Measurements from ENCODE around the gene GMPR. TPM values are rescaled to one million over a fixed set of nuclear protein-coding genes. Genes with fewer than 3 reads are reported as not detected.

The GMPR gene
- total and polyA plus RNA-seq, 2 experiments from 2014 or later: 9.4 to 29.6 TPM

DNA sequence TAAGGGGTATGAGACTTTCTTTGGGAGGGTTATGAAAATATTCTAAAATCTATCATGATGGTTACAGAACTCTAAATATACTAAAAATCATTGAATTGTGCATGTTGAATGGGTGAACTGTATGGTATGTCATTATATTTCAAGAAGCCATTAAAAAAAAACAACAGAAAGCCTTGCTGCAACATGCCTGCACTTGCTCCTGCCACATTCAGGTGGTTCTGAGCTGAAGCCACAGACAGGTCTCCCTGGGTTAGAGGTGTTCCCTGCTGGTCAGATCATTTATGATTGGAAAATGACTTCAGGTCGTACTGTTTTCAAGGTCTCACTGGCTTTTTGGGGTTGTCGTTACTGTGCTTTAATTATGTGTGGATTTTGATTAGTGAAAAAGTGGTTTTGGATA is 13.3 kb downstream of the GMPR start:
- Histone ChIP-seq H3K4me1 (ENCODE audit: low read depth) (peaks cover under 1% of the 10 kb centered on the region), H3K9me3 (ENCODE audit: low read depth) (no peaks in the 10 kb centered on the region)
- TF ChIP-seq, protein P1, sequence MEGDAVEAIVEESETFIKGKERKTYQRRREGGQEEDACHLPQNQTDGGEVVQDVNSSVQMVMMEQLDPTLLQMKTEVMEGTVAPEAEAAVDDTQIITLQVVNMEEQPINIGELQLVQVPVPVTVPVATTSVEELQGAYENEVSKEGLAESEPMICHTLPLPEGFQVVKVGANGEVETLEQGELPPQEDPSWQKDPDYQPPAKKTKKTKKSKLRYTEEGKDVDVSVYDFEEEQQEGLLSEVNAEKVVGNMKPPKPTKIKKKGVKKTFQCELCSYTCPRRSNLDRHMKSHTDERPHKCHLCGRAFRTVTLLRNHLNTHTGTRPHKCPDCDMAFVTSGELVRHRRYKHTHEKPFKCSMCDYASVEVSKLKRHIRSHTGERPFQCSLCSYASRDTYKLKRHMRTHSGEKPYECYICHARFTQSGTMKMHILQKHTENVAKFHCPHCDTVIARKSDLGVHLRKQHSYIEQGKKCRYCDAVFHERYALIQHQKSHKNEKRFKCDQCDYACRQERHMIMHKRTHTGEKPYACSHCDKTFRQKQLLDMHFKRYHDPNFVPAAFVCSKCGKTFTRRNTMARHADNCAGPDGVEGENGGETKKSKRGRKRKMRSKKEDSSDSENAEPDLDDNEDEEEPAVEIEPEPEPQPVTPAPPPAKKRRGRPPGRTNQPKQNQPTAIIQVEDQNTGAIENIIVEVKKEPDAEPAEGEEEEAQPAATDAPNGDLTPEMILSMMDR (IDR thresholded peaks at IDR 0.05; ENCODE audit: low read depth, low read length): no peak

DNA sequence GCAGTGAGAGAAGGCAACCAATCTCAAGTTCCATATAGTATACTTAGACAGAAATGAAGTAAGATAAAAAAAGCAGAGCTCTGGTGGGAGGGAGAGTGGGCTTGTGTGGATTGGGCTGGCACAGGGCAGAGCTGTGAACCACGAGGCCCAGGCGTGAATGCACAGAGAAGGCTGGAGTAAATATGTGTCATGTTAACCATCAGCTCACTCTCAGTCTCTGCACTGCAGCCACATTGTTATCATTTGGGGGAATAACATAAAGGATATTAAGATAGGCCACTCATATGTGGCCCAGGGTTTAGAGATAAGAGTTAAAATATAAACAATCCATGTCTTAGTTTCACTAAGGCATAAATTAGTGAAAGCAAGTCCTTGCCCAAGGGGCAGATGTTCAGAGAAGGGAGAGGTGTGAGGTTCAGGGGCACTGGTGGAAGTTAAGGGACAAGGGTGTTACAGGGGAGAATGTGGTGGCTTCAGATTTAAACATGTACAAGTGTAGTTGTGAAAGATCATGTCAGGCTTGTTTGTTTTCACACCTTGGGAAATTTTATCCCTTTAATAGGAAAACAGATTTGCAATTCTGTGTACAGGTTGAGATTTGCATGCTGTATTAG is 14.4 kb downstream of the GMPR start:
- no peak for DNase-seq (ENCODE audit: low read depth in 1 of 2, low spot score in 1 of 2)
- H3K4me1 ChIP-seq (ENCODE audit: low read depth): peaks cover 6% of the 10 kb centered on the region

More for the DNA sequence above, 13.3 kb downstream of the GMPR start:
- Histone ChIP-seq H3K27ac (no peak overlapping the region), H3K27me3 (no peaks in the 10 kb centered on the region), H3K36me3 (no peaks in the 10 kb centered on the region), H3K4me3 (no peak overlapping the region)
- no peak for DNase-seq (ENCODE audit: low read depth in 1 of 2, low spot score in 1 of 2)

DNA sequence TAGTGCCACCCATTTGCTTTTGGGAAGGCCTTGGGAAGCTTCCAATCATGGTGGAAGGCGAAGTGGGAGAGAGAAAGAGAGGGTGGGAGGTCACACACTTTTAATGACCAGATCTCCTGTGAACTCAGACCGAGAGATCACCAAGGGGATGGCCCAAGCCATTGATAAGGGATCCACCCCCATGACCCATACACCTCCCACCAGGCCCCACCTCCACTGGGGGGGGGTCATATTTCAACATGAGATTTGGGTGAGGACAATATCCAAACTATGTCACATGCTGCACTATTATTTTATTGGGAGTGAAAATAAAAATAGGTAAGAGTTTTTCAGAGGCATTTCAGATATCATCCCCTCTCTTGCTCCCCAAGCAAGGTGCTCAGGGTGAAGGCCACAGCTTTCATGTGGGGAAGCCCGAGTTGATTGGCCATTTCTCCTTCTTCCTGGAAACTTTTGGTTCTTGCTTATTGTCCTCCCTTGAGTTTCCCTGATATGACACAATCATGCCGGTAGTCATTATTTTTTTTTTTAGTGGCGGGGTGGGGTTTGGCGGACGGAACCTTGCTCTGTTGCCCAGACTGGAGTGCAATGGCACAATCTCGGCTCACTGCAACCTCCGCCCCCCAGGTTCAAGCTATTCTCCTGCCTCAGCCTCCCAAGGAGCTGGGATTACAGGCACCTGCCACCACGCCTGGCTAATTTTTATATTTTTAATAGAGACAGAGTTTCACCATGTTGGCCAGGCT is 15.2 kb downstream of the GMPR start:
- TF ChIP-seq, protein P1 (IDR thresholded peaks at IDR 0.05; ENCODE audit: low read depth, low read length): no peak

More for the DNA sequence above, 14.4 kb downstream of the GMPR start:
- TF ChIP-seq, protein P1 (IDR thresholded peaks at IDR 0.05; ENCODE audit: low read depth, low read length): no peak
- Histone ChIP-seq H3K27ac (no peak overlapping the region), H3K27me3 (no peaks in the 10 kb centered on the region), H3K9me3 (ENCODE audit: low read depth) (no peaks in the 10 kb centered on the region), H3K36me3 (no peaks in the 10 kb centered on the region), H3K4me3 (no peak overlapping the region)

DNA sequence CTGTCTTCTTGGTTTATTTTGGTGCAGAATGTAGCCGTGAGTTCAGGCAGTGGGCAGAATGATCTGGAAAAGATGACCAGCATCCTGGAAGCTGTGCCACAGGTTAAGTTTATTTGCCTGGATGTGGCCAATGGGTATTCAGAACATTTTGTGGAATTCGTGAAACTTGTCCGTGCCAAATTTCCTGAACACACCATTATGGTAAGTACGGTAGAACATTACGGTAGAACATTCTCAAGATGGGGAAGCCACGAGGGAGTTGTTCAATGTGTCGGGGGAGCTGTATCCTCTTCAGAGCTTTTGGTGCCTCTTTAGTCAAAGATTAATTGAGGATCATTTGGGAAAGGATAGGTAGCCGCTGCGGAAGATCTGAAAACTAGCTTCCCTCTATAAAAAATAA is 16.1 kb downstream of the GMPR start:
- TF ChIP-seq, protein P1 (IDR thresholded peaks at IDR 0.05; ENCODE audit: low read depth, low read length): no peak
- Histone ChIP-seq H3K4me3 (no peak overlapping the region), H3K27me3 (no peaks in the 10 kb centered on the region), H3K27ac (no peak overlapping the region), H3K36me3 (no peaks in the 10 kb centered on the region), H3K4me1 (ENCODE audit: low read depth) (peaks cover 12% of the 10 kb centered on the region), H3K9me3 (ENCODE audit: low read depth) (no peaks in the 10 kb centered on the region)
- no peak for DNase-seq (ENCODE audit: low read depth in 1 of 2, low spot score in 1 of 2)

More for the DNA sequence above, 15.2 kb downstream of the GMPR start:
- Histone ChIP-seq H3K27ac (no peak overlapping the region), H3K4me1 (ENCODE audit: low read depth) (peaks cover 9% of the 10 kb centered on the region), H3K4me3 (no peak overlapping the region), H3K27me3 (no peaks in the 10 kb centered on the region), H3K36me3 (no peaks in the 10 kb centered on the region), H3K9me3 (ENCODE audit: low read depth) (no peaks in the 10 kb centered on the region)
- DNase-seq (ENCODE audit: low read depth in 1 of 2, low spot score in 1 of 2): no peak

DNA sequence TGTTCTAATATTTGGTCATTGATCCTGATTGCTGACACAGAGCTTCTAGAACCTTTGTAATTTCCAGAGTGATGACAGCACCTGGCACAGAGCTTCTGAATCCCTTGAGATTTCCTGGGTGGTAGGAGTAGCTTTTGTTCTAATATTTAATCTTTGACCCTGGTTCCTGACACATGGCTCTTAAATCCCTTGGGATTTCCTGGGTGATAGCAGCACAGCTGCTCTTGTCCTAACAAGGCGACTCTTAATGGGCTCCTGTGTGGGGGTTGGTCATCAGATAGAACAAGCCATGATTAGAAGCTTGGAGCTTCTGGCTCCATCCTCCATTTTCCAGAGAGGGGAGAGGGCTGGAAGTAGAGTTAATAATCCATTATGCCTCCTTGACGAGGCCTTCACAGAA is 18.4 kb downstream of the GMPR start:
- Histone ChIP-seq H3K9me3 (ENCODE audit: low read depth) (no peaks in the 10 kb centered on the region), H3K4me1 (ENCODE audit: low read depth) (peaks cover 15% of the 10 kb centered on the region), H3K27ac (no peak overlapping the region), H3K36me3 (no peaks in the 10 kb centered on the region), H3K27me3 (no peaks in the 10 kb centered on the region), H3K4me3 (no peak overlapping the region)
- TF ChIP-seq, protein P1 (IDR thresholded peaks at IDR 0.05; ENCODE audit: low read depth, low read length): no peak
- no peak for DNase-seq (ENCODE audit: low read depth in 1 of 2, low spot score in 1 of 2)
